Ectodermal cell (in vitro differentiated cells): ENCODE data around the gene MAGEA2.
"Not testable (repeated sequence)": the region's sequence is repeated elsewhere in the genome, so short reads cannot be mapped to it uniquely, and the experiment has no call there.

Source experiments
- H3K27ac ChIP-seq: 2 replicates; pipeline ENCODE4 v1.7.0; 2013; ENCODE audit warnings: mild to moderate bottlenecking, low read depth, low read length; ENCODE audit not compliant: insufficient read depth, poor library complexity, severe bottlenecking
- H3K27me3 ChIP-seq: 2 replicates; pipeline ENCODE4 v1.7.0; 2013; ENCODE audit warnings: mild to moderate bottlenecking, low read length; ENCODE audit not compliant: insufficient read depth, control insufficient read depth, poor library complexity, severe bottlenecking
- H3K36me3 ChIP-seq: one replicate; pipeline ENCODE4 v1.7.0; 2013; ENCODE audit warnings: low read length; ENCODE audit not compliant: control insufficient read depth, insufficient read depth
- H3K4me1 ChIP-seq: one replicate; pipeline ENCODE4 v1.7.0; 2013; ENCODE audit warnings: low read length; ENCODE audit not compliant: control insufficient read depth, insufficient read depth
- H3K4me3 ChIP-seq: 2 replicates; pipeline ENCODE4 v1.7.0; 2013; ENCODE audit warnings: low read depth, low read length, control low read depth; ENCODE audit not compliant: insufficient read depth
- H3K9me3 ChIP-seq: 2 replicates; pipeline ENCODE4 v1.7.0; 2013; ENCODE audit warnings: mild to moderate bottlenecking, low read length, moderate library complexity; ENCODE audit not compliant: control insufficient read depth
- WGBS, 2 experiments: methylation state at CpG; one replicate each; pipeline ENCODE4 v1.1.7; 2013; ENCODE audit warnings: missing lambda C conversion rate in 2 of 2; 5-methylcytosine and 5-hydroxymethylcytosine counted together

MAGEA2 gene

DNA sequence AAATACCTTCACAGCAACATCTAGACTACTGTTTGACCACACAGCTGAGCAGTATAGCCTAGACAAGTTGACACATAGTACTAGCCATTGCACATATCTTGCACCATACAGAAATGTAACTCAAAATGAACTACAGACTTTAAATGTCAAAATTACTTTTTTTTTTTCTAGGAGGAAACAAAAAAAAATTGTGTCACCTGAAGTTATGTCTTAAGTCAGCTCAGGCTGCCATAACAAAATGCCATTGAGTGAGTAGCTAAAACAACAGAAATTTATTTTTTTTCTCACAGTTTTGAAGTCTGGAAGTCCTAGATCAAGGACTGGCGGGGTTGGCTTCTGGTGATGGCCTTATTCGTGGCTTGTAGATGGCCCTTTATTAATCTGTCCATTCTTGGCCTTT is 44.5 kb downstream of the MAGEA2 start, which contains the start of gene CSAG2:
CSAG2 (minus strand) TSS at position 101 of the 400 bp plus-strand sequence. CDS start 161 bp downstream, outside the sequence.
- no CpG with 5 or more reads among the region's 2 CpGs for WGBS, 2 experiments
- H3K4me1 ChIP-seq, H3K4me3 ChIP-seq, H3K27me3 ChIP-seq, H3K9me3 ChIP-seq, H3K36me3 ChIP-seq, H3K27ac ChIP-seq: not testable (repeated sequence)

DNA sequence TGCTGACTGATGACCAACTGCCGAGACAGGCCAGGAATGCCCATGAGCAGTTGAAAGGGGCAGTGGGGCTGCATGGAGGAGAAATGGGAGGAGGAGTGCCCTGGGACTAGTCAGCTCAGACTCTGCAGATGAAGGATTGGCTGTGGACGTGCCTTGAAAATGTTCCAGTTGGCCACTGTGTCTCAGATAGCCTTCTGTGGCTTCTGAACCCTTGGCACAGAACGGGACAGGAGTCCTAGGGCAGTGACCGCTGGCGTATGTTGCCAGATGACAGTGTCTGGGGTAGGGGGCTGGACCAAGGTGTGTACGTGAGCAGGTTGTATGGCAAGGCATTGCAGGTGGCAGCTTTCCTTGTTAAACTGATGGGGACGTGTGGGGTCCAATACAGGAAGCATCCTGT is 47.1 kb downstream of the MAGEA2 start:
- H3K4me3 ChIP-seq, H3K27me3 ChIP-seq, H3K9me3 ChIP-seq, H3K36me3 ChIP-seq, H3K4me1 ChIP-seq, H3K27ac ChIP-seq: not testable (repeated sequence)
- WGBS, 2 experiments = 94 to 96% methylated on average over 4 of the region's 7 CpGs

DNA sequence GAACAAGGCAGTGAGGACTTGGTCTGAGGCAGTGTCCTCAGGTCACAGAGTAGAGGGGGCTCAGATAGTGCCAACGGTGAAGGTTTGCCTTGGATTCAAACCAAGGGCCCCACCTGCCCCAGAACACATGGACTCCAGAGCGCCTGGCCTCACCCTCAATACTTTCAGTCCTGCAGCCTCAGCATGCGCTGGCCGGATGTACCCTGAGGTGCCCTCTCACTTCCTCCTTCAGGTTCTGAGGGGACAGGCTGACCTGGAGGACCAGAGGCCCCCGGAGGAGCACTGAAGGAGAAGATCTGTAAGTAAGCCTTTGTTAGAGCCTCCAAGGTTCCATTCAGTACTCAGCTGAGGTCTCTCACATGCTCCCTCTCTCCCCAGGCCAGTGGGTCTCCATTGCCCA is 53.3 kb downstream of the MAGEA2 start:
- H3K36me3 ChIP-seq, H3K27ac ChIP-seq, H3K4me1 ChIP-seq, H3K4me3 ChIP-seq, H3K9me3 ChIP-seq, H3K27me3 ChIP-seq: not testable (repeated sequence)
- 94 to 97% methylated on average over 3 to 4 of the region's 5 CpGs for WGBS, 2 experiments
